Stimulated activated naive CD4-positive, alpha-beta T cell treated with Interleukin-2 at 50 U/mL for 16 hours (primary cell): Measurements from ENCODE around the gene HPD.
"Not testable (repeated sequence)": the region's sequence is repeated elsewhere in the genome, so short reads cannot be mapped to it uniquely, and the experiment has no call there.

ENCODE experiments used
- DNase-seq: peaks from one replicate; lab custom pipeline; 2025; lab: John Stamatoyannopoulos, UW

The HPD gene

DNA sequence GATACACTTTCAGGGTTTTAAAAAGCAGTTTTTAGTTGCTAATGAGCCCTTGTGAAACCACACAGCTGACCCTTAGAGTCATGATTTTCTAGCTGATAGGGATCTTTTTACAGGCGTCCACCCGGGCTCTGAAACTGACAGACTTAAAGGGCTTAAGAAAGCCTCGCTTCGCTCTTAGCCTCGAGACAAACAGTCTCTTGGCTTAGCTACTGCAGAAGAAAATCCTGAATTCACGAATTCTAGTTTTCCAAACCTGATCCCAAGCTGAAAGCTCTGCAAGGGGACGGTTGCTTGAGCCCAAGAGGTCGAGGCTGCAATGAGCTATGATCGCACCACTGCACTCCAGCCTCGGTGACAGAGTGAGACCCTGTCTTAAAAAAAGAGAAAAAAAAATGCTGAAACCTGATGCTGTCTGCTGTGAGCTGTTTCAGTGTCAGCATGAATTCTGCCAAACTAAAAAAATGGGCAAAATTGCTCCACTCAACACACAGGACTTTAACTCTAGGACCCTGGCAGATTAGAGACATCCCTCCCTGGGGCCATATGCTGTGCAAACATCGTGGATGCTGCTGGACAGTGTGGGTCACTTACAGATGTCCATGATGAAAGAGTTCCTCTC lies 3.1 kb upstream of the HPD start:
- DNase-seq: no peak

DNA sequence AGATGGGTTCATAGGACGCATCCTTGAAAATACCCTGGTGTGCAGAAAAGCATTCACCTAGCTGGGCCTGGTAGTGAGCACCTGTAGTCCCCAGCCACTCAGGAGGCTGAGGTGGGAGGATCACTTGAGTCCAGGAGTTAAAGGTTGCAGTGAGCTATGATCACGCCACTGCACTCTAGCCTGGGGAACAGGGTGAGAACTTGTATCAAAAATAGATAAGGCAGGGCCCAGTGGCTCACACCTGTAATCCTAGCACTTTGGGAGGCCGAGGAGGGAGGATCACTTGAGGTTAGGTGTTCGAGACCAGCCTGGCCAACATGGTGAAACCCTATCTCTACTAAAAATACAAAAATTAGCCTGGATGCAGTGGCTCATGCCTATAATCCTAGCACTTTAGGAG lies 2.0 kb upstream of the HPD start:
- not testable (repeated sequence) for DNase-seq

DNA sequence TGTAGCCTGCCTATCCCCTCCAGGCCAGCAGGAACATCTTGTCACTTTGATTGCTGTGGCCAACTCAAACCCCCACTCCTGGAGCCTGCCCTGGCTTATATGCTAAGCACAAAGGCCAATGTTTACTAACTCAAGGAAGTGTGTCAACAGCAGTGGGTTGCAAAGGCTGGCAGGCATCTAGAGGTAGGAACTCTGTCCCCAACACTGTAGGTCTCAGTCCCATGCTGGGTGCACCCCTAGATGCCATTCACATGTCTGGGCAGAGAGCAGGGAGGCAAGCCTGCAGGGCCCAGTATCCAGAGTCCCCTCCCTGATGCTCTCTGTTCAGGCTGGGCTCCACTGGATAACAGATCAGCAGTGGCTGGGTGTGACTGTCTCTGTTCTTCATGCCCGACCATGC lies 1.6 kb upstream of the HPD start:
- DNase-seq: no peak

DNA sequence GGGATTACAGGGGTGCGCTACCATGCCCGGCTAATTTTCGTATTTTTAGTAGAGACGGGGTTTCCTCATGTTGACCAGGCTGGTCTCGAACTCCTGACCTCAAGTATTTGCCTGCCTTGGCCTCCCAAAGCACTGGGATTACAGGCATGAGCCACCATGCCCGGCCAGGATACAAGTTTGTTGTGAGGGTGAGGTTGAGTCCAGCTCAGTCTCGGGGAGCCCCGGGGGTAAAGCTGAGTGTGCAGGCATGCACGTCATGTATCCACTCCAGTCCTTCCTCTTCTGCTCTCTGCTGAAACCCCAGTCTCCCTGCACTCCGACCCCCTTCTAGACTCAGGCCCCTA lies 369 bp downstream of the HPD start:
- no peak for DNase-seq

DNA sequence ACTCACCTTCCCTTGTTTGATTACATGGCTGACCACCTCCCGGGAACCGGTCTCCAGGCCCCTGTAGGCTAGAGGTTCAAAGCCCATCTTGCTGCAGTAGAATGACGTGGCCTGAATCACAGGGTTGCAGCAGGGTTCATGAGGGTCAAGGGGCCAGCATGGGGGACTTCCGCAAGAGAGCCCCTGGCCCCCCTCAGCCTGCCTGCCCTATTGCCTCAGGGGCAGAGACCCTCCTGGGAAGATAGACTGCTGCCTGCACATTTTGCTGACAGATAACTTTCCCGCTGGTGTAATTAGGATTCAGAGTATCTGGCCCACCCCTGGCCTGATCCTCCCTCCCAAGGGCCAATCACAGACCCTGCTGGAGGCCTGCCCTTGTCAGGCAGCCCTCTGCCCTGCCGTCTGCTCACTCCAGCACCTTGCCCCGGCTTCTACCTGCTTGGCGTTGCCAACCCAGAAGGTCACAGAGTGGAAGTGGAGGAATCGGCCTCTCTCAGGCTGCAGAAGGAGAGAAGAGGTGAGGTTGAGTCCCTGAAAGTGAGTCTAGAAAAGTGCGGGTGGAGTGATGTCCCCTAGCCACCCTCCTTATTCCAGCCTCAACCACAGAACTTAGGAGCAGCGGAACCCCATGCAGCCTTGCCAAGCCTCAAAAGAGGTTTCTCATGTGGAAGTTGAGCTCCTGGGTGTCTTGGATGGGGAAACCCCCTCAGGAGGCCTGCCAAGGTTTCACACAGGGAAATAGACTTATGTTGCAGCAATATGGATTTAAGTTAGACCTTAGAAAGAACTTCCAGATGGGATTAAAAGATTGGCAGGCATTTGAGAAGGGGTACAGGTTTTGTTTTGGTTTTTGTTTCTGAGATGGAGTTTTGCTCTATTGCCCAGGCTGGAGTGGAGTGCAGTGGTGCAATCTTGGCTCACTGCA lies 1.1 kb downstream of the HPD start:
- no peak for DNase-seq

DNA sequence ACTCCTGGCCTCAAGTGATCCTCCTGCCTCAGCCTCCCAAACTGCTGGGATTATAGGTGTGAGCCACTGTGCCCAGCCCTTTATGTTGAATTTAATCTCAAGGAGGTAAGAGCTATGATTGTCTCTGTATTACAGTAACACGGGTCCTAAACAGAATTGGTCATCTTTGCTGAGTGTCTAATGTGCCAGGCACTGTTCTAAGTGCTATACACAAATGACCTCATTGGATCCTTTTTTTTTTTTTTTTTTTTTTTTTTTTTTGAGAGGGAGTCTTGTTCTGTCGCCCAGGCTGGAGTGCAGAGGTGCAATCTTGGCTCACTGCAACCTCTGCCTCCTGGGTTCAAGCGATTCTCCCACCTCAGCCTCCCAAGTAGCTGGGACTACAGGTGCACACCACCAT lies 6.3 kb downstream of the HPD start:
- DNase-seq: not testable (repeated sequence)

DNA sequence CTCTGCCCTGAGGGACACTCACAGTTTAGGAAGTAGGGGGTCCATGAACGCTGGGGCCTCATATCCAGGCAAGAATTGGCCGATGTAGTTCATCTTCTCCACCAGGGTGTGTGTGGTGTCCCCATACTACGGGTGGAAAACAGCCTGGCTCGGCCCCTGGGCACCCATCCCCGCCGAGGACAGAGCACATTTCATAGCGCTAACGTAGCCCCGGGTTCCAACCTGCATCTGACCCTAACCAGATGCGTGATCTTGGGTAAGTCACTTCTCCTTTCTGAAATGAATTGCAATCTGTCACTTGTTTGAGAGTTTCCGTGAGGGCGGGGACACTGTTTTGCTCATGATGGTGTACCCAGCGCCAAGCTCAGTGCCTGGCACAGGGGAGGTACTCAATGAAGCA lies 9.0 kb downstream of the HPD start:
- DNase-seq: no peak

DNA sequence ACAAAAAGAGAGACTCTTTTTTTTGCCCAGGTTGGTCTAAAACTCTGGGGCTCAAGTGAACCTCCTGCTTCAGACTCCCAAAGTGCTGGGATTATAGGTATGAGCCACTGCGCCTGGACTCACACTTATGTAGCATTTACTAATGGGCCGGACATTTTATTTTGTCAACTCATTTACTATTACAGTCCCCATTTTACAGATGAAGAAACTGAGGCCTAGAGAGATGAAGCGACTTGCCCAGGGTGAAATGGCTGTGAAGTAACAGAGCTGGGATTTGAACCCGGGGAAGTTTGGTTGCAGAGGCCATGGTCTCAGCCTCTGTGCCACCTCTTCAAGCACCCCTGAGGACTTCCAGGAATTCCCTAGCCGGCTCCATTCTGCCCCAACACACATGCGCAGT lies 9.4 kb downstream of the HPD start:
- DNase-seq: no peak

DNA sequence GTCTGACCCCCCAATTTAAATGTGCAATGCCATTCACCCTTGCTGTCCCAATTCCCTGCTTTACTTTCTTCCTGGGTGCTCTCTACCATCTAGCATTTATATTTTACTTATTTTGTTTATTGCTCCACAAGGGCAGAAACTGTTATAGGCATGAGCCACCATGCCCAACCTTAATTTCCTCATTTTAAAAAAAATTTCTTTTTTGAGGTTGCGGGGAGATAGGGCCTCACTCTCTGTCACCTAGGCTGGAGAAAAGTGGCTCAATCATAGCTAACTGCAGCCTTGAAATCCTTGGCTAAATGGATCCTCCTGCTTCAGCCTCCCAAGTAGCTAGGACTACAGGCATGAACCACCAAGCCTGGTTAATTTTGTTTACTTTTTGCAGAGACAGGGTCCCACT lies 13.0 kb downstream of the HPD start:
- no peak for DNase-seq

DNA sequence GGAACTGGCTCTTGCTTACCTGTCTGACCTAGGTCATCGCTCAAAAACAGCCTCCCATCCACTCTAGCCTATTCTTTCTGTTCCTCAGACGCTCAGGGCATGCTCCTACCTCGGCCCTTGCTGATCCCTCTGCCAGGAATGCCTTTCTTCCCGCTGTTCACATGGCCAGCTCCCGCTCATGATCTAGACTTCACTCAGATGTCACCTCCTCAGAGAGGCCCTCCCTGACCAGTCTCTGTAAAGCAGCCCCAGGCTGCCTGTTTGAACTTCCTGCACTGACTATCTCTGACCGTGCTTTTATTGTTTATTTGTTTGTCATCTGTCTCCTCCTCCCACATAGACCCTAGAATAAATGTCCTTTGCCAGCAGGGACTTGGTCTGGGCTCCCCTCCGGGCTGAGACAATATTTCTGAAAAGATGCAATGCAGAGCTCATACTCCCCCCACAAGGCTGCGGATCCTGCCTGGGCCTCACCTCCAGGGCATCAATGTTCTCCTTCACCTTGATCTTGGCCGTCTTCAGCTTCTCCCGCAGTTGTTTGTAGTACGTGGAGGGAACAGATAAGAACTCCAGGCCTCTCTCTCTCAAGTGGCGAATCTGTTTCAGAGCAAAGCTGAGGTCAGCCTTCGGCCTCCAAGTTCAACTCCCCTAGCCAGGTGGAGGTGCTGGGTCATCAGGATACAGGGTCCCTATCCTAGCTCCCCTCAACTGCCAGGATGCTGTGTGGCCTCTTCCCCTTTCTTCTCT lies 15.2 kb downstream of the HPD start:
- no peak for DNase-seq

DNA sequence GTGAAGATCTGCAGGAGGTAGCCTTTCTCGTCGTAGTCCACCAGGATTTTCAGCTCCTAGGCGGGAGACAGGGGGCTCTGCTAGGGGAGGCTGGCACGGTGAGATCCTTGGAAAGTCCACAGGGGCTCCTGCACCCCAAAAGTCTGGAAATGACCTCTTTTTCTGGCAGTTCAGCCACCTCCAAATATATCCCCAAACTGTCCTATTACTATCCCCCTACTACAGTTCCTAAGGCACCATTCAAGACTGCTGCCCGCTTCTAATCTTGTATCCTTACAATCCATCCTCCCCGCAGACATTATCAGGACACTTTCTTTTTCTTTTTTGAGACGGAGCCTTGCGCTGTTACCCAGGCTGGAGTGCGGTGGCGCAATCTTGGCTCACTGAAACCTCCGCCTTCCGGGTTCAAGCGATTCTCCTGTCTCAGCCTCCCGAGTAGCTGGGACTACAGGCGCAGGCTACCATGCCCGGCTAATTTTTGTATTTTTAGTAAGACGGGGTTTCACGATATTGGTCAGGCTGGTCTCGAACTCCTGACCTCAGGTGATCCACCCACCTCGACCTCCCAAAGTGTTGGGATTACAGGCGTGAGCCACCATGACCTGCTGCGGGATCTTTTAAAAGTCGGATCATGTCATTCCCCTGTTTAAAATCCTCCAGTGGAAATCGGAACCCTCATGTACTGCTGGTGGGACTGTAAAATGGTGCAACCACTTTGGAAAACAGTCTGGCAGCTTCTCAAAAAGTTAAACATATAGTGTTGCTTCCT lies 18.5 kb downstream of the HPD start:
- no peak for DNase-seq

DNA sequence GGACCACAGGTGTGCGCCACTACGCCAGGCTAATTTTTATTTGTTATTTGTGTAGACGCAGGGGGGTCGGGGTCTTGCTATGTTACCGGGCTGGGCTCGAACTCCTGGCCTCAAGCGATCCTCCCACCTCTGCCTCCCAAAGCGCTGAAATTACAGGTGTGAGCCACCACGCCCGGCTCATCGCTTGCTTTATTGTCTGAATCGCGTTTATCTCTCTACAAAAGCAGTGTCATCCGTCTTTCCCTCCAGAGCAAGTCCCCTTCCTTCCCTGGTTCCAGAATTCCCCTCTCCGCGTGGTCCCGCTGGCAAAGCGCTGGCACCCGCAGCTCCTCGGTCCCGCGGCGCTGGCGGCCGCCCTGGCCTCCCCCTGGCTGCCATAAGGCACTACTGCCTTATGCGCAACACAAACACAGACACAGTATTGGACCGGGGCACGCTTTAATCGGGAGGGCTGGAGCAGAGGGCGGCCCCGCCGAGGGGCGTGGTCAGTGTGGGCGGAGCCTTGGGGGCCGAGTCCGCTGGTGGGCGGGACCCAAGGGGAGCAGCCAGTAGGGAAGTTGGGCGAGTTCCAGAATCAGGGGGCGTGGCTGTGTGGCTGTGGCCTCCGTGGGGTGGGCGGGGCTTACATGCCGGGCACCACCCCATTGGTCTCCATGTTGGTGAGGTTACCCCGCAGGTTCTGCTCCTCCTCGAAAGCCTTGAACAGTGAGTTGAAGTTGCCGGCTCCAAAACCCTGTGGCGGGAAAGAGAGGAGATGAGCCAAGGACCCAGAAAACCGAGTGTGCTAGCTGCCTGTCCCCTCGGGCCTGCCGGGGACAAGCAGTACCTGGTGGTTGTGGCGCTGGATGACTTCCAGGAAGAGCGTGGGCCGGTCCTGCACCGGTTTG lies 19.3 kb downstream of the HPD start:
- peak; percentile 99 for DNase-seq

DNA sequence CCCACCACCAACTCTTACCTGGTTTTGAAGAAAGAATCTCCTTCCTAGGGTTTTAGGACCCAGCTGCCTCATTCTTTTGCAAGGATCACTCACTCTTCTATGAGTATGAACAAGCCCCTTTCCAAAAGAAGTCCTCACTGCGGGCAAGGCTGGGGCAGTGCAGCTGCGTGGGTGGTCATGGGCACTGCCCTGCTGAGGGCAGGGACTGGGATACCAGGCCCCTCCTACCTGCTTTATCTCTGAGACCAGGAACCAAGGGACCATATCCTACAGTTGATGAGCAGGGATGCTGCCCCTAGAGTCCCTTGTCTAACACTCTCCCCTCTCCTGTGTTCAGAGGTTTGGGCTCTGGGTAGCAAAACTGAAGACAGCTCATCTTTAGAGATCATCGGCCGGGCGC lies 20.5 kb downstream of the HPD start:
- no peak for DNase-seq

DNA sequence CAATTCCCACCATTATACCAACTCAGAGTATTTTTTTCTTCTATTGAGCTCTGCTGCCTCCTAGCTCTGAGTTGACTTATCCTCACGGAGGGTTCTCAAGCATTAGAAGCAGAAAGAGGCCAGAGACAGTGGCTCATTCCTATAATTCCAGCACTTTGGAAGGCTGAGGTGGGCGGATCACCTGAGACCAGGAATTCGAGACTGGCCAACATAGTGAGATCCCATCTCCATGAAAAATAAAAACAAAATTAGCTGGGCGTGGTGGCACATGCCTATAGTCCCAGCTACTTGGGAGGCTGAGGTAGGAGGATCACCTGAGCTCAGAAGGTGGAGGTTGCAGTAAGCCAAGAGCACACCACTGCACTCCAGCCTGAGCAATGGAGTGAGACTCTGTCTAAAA lies 21.0 kb downstream of the HPD start:
- no peak for DNase-seq

DNA sequence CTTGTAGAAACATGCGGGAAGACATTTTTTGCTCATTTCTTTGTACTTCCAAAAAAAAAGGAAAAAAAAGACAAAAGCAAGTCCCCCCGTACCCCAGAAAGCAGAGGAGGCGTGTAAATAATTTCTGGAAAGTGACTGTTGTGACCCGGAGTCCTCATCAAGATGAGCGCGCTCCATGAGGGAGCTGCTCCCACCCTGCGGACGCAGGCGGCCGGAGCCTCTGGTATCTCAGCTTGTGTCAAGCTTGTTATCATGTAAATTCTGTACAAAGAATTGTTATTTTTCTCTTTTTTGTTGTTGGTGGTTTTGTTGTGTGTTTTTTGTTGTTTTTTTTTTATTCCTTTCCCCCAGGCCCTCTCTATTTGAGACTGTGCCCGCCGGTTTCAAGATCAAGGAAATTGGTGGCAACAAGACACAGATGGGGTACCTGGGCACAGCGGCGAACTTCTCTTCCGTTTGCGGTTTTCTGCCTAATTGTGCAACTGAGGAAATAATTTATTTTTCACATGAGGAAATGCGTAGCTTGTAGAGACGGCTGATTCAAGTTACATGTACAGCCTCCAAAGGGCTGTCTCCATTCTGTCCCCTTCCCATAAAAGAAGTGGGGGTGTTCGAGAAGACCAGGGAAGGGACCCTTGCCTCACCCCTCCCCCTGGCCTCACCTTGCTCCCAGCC lies 27.0 kb downstream of the HPD start:
- DNase-seq: no peak

DNA sequence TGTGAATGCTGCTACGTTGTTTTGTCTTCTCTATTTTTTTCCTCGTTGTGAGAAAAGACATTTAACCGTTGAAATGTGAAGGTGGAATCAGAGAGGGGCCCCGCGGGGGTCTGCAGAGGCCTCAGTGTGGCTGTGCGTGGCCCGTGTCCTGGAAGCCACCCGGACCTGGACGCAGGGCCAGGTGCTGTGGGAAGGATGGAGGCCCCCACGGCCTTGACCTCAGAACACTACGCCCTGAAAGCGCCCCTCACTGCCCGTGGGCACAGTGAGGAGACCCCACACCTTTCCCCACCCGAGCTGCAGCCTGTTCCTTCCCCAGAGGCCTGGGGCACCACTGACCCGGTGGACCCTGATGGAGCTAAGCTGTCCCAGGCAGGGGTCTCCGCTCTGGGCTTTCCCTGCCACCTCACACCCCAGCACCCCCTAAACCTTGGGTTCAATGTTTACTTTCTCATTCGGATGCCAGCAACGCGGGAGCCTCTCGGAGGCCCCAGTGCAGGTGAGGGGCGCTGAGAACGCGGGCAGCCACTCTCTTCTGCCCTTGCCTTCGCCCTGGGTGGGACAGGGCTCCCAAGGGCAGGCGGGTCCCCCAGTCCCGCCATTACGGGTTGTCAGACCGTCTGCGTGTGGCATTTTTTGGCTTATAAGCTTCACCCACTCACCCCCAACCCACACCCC lies 27.9 kb downstream of the HPD start:
- DNase-seq: no peak

DNA sequence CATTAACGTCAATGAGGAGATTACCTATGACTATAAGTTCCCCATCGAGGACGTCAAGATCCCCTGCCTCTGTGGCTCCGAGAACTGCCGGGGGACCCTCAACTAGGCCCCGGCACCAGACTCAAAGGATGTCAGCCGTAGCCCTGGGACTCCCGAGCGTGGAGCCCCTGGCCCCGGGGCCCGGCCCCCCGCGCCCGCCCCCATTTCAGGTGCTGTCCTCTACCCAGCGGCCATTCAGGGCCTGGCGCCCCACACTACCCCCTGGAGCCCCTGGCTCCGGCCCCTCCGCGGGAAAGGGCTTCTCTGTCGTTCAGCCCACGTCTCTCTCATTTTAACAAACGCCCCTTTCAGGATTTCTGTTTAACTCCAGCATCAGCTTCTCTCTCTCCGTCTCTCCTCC lies 28.5 kb downstream of the HPD start:
- DNase-seq: no peak

DNA sequence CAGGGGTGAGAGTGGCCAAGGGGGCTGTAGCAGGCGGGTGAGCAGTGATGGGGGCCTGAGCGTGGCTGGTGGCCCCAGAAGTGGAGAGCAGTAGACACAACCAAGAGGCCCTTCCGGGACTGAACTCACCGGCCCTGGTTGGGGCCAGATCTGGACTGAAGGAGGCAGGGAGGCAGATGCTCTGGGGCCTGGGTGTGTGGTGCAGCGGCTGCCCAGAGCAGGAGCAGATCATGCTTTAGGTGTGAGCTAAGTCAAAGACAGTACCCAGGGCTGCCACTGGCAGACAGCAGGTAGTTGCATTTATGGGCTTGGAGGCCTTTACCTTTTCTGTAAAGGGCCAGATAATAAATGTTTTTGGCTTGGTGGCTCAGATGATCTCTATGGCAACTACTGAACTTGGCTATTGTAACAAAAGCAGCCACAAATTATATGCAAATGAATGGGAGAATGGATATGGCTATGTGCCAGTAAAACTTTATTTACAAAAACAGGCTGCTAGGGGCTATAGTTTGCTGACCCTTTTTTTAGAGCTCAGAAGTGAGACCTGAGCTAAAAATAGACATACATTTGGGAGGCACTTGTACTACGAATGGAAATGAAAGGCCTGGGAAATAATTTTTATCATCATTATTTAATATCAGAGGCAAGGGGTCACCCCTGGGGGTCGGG lies 29.3 kb downstream of the HPD start:
- DNase-seq: no peak

DNA sequence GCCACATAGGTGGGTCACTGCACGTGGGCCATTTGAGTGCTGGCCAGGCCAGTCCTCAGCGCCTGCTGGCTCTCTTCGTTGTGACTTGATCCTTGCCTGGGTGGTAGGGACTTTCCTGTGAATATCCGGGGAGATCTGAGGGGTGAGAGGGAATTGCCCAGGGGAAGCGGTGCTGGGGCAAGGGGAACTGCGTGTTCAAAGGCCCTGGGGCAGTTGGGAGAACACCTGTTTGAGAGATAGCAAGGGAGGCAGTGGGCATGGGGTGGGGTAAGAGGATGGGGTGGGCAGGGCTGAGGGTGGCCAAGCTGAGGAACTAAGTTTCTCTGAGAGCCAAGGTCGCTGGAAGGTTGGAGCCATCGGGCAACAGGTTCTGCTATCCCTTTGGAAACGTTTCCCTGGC lies 29.8 kb downstream of the HPD start:
- DNase-seq: no peak

DNA sequence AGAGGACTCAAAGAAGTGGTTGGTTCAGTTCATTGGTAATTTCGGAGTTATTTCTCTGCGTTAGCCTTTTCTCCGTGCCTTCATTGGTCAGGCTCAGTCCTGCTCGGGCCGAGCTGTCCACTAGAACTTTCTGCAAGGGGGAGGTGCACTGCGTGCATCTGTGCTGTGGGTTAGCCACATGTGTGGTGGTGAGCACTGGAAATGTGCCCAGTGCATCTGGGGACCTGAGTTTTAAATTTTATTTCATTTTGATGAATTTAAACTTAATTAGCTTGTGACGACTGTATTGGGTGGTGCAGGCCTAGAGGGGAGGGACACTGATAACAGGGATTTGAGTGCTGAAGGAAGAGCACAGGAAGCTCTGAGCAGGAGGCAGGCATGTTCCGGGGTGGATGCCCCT lies 30.4 kb downstream of the HPD start:
- no peak for DNase-seq
